Erythroblast (primary cell): ENCODE measurements around the gene RNF220.

ENCODE experiments used
- GATA1 ChIP-seq: IDR thresholded peaks from 2 replicates; pipeline ENCODE4 v1.6.1; 2011; ENCODE audit warnings: low read depth, mild to moderate bottlenecking, control low read depth, low read length, moderate library complexity
- POLR2A ChIP-seq: IDR thresholded peaks from 2 replicates; pipeline ENCODE4 v1.6.1; 2011; ENCODE audit warnings: mild to moderate bottlenecking, low read length

GRCh38 chr1:44390277-44390676, 14.8 kb upstream of the RNF220 start:
- no peak for TF ChIP-seq POLR2A
- TF ChIP-seq GATA1: no peak
